HCT116 (cell line): Measurements from ENCODE around the gene SYNDIG1.

Source experiments
- CEBPB ChIP-seq: IDR thresholded peaks from 2 replicates; pipeline ENCODE4 v1.6.1; 2012; ENCODE audit warnings: low read depth
- EZH2 ChIP-seq: fragments of 200-600 bp; sonication (generic); IDR thresholded peaks from 2 replicates; pipeline ENCODE4 v1.6.1; 2017; ENCODE audit warnings: antibody characterized with exemption, mixed run types
- RAD21 ChIP-seq: IDR thresholded peaks from 2 replicates; pipeline ENCODE4 v1.6.1; 2012; ENCODE audit warnings: low read depth, mild to moderate bottlenecking
- ZNF274 ChIP-seq: fragments of 200-500 bp; sonication (Bioruptor generic); IDR thresholded peaks from 2 replicates; pipeline ENCODE4 v1.6.1; 2014; ENCODE audit warnings: mild to moderate bottlenecking, low read depth, low read length, inconsistent platforms
- TF ChIP-seq, protein P1 (sequence below), 3 experiments: fragments of 200-600 bp in 1 of 3; sonication (generic) in 1 of 3; IDR thresholded peaks in 2 of 3; conservative IDR thresholded peaks in 1 of 3; 2 replicates each; pipeline ENCODE4 v1.5.1; 2012 to 2017; ENCODE audit warnings: low read depth in 2 of 3, low read length in 2 of 3, antibody characterized with exemption in 1 of 3, borderline replicate concordance in 1 of 3, control low read depth in 1 of 3, mild to moderate bottlenecking in 1 of 3, mixed read lengths in 1 of 3, mixed run types in 1 of 3, moderate library complexity in 1 of 3; ENCODE audit not compliant: insufficient read depth in 1 of 3
- TF ChIP-seq, protein P2 (sequence below): IDR thresholded peaks from 2 replicates; pipeline ENCODE4 v1.6.1; 2012; ENCODE audit warnings: low read depth

DNA sequence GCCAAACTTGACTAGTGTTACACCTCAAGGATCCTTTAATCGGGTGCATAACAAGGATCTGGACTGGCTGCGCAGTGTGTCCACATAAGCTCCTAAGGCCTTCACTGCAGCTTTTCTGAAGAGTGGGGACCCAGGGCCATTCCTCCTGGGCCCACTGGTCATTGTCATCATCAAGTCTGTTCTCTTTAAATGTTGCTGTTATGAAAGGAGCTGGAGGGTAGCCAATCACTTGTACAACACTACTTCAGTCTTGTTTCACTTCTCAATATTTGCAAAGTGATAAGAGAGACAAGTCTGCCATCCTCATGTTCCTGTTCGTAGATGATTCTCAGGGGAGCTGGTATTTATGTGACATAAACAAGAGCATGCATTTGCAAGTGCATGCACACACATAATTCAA is 149.8 kb downstream of the SYNDIG1 start:
- no peak for TF ChIP-seq CEBPB
- TF ChIP-seq, protein P1, sequence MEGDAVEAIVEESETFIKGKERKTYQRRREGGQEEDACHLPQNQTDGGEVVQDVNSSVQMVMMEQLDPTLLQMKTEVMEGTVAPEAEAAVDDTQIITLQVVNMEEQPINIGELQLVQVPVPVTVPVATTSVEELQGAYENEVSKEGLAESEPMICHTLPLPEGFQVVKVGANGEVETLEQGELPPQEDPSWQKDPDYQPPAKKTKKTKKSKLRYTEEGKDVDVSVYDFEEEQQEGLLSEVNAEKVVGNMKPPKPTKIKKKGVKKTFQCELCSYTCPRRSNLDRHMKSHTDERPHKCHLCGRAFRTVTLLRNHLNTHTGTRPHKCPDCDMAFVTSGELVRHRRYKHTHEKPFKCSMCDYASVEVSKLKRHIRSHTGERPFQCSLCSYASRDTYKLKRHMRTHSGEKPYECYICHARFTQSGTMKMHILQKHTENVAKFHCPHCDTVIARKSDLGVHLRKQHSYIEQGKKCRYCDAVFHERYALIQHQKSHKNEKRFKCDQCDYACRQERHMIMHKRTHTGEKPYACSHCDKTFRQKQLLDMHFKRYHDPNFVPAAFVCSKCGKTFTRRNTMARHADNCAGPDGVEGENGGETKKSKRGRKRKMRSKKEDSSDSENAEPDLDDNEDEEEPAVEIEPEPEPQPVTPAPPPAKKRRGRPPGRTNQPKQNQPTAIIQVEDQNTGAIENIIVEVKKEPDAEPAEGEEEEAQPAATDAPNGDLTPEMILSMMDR (IDR thresholded peaks at IDR 0.05 in 2 of 3, conservative IDR thresholded peaks at IDR 0.05 in 1 of 3; ENCODE audit: borderline replicate concordance in 1 of 3, insufficient read depth in 1 of 3, low read depth in 2 of 3, low read length in 2 of 3), result no peak
- TF ChIP-seq RAD21, result no peak
- TF ChIP-seq EZH2, result no peak
- TF ChIP-seq ZNF274, result no peak
- TF ChIP-seq, protein P2, sequence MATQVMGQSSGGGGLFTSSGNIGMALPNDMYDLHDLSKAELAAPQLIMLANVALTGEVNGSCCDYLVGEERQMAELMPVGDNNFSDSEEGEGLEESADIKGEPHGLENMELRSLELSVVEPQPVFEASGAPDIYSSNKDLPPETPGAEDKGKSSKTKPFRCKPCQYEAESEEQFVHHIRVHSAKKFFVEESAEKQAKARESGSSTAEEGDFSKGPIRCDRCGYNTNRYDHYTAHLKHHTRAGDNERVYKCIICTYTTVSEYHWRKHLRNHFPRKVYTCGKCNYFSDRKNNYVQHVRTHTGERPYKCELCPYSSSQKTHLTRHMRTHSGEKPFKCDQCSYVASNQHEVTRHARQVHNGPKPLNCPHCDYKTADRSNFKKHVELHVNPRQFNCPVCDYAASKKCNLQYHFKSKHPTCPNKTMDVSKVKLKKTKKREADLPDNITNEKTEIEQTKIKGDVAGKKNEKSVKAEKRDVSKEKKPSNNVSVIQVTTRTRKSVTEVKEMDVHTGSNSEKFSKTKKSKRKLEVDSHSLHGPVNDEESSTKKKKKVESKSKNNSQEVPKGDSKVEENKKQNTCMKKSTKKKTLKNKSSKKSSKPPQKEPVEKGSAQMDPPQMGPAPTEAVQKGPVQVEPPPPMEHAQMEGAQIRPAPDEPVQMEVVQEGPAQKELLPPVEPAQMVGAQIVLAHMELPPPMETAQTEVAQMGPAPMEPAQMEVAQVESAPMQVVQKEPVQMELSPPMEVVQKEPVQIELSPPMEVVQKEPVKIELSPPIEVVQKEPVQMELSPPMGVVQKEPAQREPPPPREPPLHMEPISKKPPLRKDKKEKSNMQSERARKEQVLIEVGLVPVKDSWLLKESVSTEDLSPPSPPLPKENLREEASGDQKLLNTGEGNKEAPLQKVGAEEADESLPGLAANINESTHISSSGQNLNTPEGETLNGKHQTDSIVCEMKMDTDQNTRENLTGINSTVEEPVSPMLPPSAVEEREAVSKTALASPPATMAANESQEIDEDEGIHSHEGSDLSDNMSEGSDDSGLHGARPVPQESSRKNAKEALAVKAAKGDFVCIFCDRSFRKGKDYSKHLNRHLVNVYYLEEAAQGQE, result no peak
